Right renal cortex interstitium (tissue), 3 donors: ENCODE data around the gene RBM19. TPM values are rescaled to one million over a fixed set of nuclear protein-coding genes. Genes with fewer than 3 reads are reported as not detected.

Experiments
- DNase-seq, 3 donors: peaks; one replicate each; pipeline ENCODE4 v3.0.0-alpha.2; 2013; ENCODE audit warnings: low read depth in 3 of 3, low spot score in 2 of 3
- polyA plus RNA-seq, 3 donors: library from polyadenylated mRNA; unstranded; fragments of 120-200 nt; gene quantifications; one replicate each; pipeline ENCODE4 v1.2.1, GENCODE V29; 2013; ENCODE audit not compliant: insufficient read length in 3 of 3

The RBM19 gene
- polyA plus RNA-seq, 3 donors: 24.5 to 26.9 (median 25.1) TPM

DNA sequence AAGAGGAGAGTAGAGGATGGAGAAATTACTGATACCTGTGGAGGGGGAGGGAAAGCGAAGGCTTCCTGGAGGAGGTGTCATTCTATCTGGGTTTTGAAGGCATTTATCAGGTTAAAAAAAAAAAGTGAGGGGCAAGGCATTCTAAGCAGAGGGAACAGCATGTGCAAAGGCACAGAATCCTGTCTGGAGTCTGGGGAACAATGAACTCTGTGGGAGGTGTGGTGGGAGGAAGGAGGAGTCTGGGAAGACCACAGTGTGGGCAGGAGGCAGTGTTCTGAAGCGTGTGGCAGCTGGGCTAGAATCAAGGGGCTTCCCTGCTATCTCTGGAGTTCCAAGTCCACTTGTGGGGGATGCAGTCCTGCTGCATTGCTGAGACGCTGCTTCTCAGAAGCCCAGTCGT lies 123.4 kb downstream of the RBM19 start:
- DNase-seq: no peak

GRCh38 chr12:113841786-113842185 lies 124.3 kb downstream of the RBM19 start:
- no peak for DNase-seq

DNA sequence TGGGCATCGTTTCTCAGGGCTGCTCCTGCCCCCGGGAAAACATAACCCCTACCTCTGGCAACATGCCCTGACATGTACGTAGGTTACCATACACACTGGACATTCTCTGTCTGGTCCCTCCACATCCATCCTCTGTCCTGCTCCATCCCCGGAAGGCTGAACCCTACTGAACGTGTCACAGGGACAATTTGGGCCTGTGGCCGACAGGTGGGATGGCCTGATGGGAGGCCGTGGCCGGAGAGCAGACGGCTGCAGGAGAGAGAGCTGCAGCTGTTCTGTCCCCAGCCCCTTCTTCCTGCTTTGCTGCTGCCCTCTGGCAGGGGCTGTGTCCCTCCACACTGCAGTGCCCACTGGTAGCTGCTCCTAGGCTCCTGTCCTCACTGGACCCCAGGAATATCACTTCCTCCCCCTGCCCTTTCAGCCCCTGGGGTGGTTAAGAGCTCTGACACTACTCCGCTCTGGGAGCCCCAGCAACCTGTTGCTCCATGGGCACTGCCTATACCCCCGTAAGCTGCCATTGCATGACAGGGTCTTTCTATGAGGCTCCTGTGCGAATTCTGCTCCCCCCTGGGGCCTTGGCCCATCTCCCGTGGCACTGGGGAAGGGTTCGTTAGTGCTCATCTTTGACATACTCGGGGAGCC lies 125.6 kb downstream of the RBM19 start:
- DNase-seq: no peak

GRCh38 chr12:113838896-113839295 lies 127.2 kb downstream of the RBM19 start:
- no peak for DNase-seq

DNA sequence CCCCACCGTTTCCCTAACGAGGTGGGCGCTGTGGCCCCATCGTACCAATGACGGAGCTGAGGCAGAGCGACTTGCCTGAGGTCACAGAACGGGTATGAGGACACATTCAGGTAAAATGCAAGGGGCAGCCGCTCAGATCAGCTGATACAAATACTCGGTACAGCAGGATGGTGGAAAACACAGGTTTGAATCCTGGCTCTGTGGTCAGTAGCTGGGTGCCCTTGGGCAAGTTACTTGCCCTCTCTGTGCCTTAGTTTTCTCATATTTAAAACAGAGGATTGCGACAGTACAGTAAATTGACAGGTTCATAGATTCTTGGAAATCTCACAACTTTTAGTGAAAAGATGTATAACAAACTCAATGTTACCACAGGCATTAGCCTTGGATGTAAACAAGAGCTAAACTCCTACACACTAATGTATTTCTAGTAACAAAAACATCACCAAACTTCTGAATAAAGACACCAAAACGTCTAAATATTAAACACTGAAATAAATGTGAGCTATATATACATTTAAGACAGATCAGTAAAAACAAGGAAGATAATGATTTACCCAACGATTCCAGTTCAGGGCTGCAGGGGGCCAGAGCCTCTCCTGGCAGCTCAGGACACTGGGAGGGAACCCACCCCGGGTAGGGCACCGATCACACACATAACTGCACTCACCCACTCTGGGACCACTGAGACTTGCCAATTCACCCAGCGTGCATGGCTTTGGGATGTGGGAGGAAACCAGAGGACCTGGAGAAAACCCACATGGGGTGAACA lies 128.4 kb downstream of the RBM19 start:
- DNase-seq: no peak

DNA sequence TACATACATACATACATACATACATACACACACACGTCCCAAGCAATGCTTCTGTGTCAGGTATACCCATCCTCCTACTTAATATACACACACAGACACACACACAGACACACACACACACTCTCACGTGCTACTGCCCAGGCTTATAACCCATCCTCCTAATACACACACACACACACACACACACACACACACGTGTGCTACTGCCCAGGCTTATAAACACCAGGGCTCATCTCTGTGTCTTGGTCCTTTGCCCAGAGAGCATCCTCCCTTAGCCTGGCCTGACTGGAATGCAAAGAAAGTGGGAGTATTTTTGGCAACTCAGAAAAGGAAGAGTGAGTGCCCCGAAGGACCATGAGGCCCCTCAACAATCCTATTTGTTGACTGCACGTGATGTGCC lies 129.0 kb downstream of the RBM19 start:
- no peak for DNase-seq

DNA sequence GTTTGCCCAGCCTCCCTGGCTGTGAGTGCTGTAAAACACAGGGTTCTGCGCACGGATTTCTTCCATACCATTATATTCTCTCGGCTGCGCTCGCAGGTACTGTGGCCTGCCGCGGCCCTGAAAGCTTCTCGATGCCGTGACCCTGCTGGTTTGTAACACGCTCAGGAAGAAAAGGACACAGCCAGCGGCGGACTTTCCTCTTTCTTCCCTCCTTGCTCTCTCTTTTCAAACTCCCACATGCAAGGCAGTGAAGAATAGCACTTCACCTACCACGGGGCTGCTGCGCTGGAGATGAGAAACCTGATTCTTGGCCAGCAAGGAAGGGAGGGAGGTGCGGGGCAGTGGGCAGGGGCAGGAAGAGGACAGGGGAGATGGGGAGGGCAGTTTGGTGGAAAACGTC lies 130.2 kb downstream of the RBM19 start:
- DNase-seq: no peak

GRCh38 chr12:113835433-113835832 lies 130.7 kb downstream of the RBM19 start:
- DNase-seq: no peak

DNA sequence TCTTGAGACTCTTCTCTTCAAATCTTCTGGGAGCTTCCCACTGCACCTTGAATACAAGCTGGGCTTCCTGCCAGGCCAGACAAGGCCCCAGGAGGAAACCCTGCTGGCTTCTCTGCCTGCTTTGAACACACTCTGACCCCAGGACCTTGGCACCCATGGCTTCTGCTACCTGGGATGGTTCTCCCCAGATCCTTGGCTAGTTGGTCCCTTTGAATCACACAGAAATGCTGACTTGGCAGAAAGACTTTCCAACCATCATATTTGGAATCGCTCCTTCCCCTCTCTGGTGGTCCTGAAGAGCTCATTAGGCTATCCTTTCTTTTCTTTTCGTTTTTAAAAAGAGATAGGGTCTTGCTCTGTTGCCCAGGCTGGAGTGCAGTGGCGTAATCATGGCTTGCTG lies 132.7 kb downstream of the RBM19 start:
- DNase-seq: no peak

DNA sequence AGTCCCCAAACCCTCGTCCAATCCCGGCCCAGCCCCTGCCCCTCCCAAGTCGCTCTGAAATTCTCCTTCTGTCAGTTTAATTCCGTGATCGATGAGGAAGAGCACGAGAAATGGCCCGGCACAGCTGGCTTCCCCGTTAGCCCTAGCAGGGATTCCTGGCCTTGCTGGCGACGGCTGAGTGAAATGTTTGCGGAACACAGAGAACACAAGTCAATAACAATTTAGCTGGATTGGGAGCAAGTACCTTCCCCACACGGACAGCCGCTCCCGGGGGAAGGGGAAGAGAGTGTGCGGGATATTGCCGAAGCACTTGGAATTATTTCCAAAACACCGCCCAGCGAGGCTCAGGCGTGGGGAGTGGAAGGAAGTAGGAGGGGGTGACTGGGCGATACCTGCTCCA lies 134.6 kb downstream of the RBM19 start:
- DNase-seq: no peak

- DNase-seq: no peak
Observed at GRCh38 chr12:113831016-113831415, 135.1 kb downstream of the RBM19 start.

DNA sequence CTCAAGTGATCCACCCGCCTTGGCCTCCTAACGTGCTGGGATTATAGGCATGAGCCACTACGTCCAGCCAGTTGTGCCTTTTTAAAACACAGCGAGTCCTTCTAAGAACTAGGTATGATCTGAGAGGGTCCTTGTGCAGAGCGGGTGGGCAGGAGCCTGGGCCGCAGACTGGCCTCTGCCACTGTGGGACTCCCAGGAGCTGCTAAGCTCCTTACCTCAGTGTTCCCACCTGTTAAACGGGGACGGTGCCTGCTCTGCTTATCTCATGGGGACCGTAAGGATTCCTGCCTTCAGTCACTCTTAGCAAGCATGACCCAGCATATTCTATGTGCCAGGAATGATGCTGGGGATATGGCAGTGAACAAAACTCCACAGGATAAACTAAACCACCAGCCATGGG lies 136.9 kb downstream of the RBM19 start:
- DNase-seq: no peak

DNA sequence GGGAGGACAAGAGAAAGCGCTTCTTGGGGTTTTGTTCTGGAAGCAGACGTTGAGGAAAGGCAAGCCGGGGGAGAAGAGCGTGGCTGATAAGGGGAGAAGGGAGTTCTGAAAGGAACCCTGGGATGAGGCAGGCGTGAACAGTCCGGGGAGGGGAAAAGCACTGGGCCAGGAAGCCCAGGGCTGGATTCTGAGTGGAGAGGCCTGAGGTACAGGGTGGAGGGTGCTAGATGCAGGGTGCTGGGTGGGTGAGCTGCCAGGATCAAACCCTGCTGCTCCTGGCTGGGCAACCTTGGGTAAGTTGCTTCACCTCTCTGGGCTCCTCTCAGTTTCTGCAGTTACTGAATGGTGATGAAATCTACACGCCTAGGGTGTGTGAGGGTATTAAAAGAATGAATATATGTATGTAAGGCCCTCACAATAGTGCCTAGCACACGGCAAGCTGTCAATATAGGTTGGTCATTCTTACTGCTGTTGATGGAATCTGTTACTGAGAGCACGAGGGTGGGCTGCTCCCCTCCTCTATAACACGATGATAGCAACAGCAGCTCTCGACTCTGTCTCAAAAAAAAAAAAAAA lies 138.5 kb downstream of the RBM19 start:
- DNase-seq: no peak

DNA sequence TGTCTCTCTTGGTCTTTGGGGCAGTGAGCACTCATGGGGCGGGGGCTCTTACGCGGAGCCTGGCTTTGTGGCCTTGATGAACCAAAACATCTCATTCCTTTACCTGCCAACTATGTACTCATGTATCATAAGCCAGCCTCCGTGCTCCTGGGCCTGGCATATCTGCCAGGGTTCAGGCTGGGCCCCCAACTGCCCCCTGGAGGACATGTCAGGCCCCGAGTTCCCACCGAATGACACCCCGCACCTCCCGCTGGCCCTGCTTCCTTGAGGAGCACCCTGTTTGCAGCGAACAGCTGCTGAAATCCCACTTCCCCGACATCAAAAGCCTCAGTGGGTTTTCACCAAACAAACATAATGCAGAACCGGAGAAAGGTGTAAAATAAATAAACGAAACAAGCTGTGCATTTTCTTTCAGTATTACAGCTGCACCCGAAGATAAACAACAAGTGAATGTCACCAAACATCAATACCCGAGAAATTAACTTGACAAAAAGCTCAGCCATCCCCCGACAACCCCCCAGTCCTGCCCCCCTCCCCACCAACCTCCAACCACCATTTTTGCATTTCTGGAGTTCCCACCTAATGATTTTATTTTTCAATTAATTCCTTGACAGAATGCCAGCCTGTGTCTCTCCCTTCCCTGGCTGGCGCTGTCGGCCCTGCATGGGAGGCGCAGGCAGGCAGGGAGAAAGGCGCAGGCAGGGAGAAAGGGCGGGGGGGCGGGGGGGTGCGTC lies 139.2 kb downstream of the RBM19 start:
- DNase-seq: no peak

DNA sequence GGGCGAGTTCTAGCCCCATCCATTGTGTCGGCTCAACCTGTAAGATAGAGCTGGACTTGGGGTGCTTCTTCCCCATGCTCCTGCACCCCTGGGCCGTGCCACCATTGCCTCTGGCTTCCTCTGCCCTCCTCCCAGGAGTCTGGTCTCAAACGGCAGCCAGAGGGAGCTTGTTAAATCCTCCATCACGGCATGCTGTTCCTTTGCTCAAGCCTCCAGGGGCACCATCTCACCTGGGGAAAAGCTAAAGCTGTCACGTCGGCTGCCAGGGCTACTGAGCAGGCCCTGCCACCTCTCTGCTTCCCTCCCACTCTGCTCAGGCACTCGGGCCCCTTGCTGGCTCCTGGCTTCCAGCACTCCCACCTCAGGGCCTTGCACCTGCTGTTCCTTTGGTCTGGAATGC lies 140.4 kb downstream of the RBM19 start:
- no peak for DNase-seq

- DNase-seq: no peak
Observed at GRCh38 chr12:113823816-113824215, 142.3 kb downstream of the RBM19 start.

DNA sequence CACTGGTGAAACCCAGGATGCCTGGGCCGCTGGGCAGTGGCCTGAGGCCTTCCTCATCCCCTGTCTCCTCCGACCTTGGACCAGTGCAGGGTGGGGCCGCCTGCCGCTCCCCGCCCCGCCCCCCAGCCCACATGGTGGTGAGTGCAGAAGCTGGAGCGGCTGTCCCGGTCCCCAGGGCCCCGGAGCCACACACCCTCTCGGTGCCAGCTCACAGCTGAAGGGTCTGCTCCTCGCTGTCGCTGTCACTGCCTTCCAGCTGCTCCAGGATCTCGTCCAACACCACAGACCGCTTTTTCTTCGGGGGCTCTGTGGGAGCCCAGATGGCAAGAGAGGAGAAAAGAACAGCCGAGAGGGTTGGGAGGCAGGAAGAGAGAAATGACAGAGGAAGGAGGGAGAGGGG lies 143.1 kb downstream of the RBM19 start:
- DNase-seq: no peak

GRCh38 chr12:113820842-113821241 lies 145.3 kb downstream of the RBM19 start:
- no peak for DNase-seq

GRCh38 chr12:113820309-113820708 lies 145.8 kb downstream of the RBM19 start:
- no peak for DNase-seq

DNA sequence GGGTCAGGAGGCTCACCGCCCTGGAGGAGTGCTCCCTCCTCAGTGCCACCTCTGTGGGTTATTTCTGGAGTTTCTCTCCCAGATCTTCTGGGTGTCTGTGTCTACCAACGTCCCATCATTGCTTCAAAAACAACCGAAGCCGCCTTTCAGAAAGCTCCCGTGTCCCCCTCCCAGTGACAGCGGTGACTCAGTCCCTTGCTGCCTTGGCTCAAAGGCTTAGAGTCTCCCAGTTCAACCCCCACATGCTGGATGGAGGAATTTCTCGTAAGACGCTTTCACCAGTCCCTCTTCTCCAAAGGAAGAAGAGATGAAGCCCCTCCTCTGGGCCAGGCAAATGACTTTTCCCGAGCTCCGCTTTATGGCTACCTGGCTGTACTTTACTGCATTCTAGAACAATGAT lies 146.6 kb downstream of the RBM19 start:
- DNase-seq: no peak

DNA sequence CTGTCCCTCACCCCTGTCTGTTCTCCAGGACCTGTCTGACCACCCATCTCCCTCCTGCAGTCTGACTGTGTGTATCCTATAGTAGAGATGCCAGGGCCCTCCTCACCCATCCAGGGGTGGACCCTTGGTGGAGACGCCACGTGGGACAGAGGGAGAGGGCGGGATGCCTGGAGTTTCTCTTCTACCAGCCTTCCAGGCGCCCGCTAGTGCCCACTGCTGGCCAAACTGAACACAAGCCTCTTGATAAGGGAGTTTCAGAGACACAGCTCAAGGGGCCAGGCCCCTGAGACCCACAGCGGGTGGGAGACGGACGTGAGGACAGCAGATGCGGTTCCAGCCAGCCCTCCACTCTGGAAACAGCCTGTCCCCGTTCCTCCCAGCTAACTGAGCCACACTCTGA lies 147.3 kb downstream of the RBM19 start:
- DNase-seq: no peak

DNA sequence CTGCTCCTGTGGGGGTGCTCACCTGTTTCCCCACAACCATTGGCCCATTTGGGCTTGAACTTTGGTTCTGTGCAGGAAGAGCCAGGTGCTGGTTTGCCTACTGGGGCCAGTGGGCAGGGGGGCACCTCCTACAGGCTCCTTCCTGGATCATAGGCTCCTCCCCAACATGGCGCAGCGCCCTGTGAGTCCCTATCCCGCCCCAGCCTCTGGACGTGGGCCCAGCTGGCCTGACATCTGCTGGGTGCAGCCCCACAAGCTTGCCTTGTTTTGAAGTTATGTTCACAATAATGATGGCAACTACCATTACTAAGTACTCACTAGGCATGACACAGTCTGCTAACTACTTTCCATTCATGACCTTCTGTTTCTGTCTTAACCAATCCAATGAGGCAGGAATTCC lies 147.8 kb downstream of the RBM19 start:
- no peak for DNase-seq
